ENCODE measurements around the gene ROR1. TPM values are rescaled to one million over a fixed set of nuclear protein-coding genes. Genes with fewer than 3 reads are reported as not detected.

The ROR1 gene
- total and polyA plus RNA-seq, 2 of the 13 experiments (the other 11 are each of a cell fraction or from before 2014, with no cell fraction given) = 0.58 to 2.3 TPM

- no peak for TF ChIP-seq RFX5 (IDR thresholded peaks at IDR 0.05; ENCODE audit: low read depth, low read length)
- no peak for TF ChIP-seq ZNF782 (CRISPR knock-in tag; IDR thresholded peaks at IDR 0.05; ENCODE audit: borderline replicate concordance)
- no peak for TF ChIP-seq ZBTB3 (CRISPR knock-in tag; IDR thresholded peaks at IDR 0.05; ENCODE audit: borderline replicate concordance, low read depth)
- no peak for TF ChIP-seq YY1 (IDR thresholded peaks at IDR 0.05; ENCODE audit: insufficient read depth, insufficient replicate concordance, low read depth, low read length)
- no peak for TF ChIP-seq HMGA1 (CRISPR knock-in tag; conservative IDR thresholded peaks at IDR 0.05)
- no peak for TF ChIP-seq RBM22 (optimal IDR thresholded peaks at IDR 0.05; ENCODE audit: low read length)
- no peak for TF ChIP-seq HHEX (CRISPR knock-in tag; IDR thresholded peaks at IDR 0.05)
- TF ChIP-seq DNMT3B (CRISPR knock-in tag; conservative IDR thresholded peaks at IDR 0.05) = no peak
- no peak for TF ChIP-seq ZZZ3 (CRISPR knock-in tag; IDR thresholded peaks at IDR 0.05; ENCODE audit: borderline replicate concordance)
- no peak for TF ChIP-seq KAT7 (CRISPR knock-in tag; IDR thresholded peaks at IDR 0.05; ENCODE audit: borderline replicate concordance)
- no peak for TF ChIP-seq ATF5 (CRISPR knock-in tag; IDR thresholded peaks at IDR 0.05; ENCODE audit: low read depth)
- no peak for TF ChIP-seq ZNF652 (CRISPR knock-in tag; IDR thresholded peaks at IDR 0.05; ENCODE audit: borderline replicate concordance, low read depth)
- TF ChIP-seq ZSCAN12 (CRISPR knock-in tag; IDR thresholded peaks at IDR 0.05) = no peak
- TF ChIP-seq HOMEZ (CRISPR knock-in tag; IDR thresholded peaks at IDR 0.05; ENCODE audit: low read depth) = no peak
- no peak for TF ChIP-seq AHDC1 (CRISPR knock-in tag; IDR thresholded peaks at IDR 0.05; ENCODE audit: borderline replicate concordance)
- TF ChIP-seq ZNF878 (CRISPR knock-in tag; IDR thresholded peaks at IDR 0.05) = no peak
- FAIRE-seq = no peak
- POLR2A ChIA-PET = no interaction called here
- H3K9ac ChIP-seq (ENCODE audit: insufficient read depth, low read depth, low read length) = no peak overlapping the region
- CTCF ChIA-PET (ENCODE audit: low intra/inter-chr PET ratio, low total read pairs) = no interaction called here
- H3K9me3 ChIP-seq (ENCODE audit: low read length) = no peaks in the 10 kb centered on the region
- H3K79me2 ChIP-seq (ENCODE audit: insufficient read depth, low read length) = no peaks in the 10 kb centered on the region
- WGBS (ENCODE audit: low lambda C conversion rate) = 63% methylated on average over 1 of the region's 1 CpG
- H2AFZ ChIP-seq (ENCODE audit: low read length) = no peak overlapping the region
- H3K4me3 ChIP-seq (replicated peaks in 1 of 3; ENCODE audit: insufficient read depth in 1 of 3, low read depth in 2 of 3, low read length in 3 of 3) = no peak overlapping the region
- ATAC-seq = no peak
- no peaks in the 10 kb centered on the region for H3K4me1 ChIP-seq (ENCODE audit: insufficient read depth, low read length)
- H3K27ac ChIP-seq (ENCODE audit: extremely low read length, insufficient read depth, low read length) = no peak overlapping the region
- H3K36me3 ChIP-seq (replicated peaks in 1 of 2; ENCODE audit: control insufficient read depth in 1 of 2, insufficient read depth in 2 of 2, low read length in 2 of 2) = no peaks in the 10 kb centered on the region
- no TSS peak for BruUV-seq (replicated peaks)
- intact Hi-C loops (cut with micrococcal nuclease; ENCODE audit: unreplicated experiment) (no loop called here), in situ Hi-C loops (cut with HindIII; ENCODE audit: extremely low pct_ligation_motif_present, low pct_unique_long_range_greater_than_20kb) (no loop called here)
- no peak overlapping the region for H3K4me2 ChIP-seq (ENCODE audit: low read depth, low read length)
- no peaks in the 10 kb centered on the region for H3K27me3 ChIP-seq (ENCODE audit: control insufficient read depth in 1 of 2, insufficient read depth in 2 of 2, low read length in 2 of 2)
- DNase-seq (ENCODE audit: low spot score) = no peak
- no peaks in the 10 kb centered on the region for H4K20me1 ChIP-seq (ENCODE audit: insufficient read depth, low read length)
Observed at GRCh38 chr1:63818567-63819325, 44.9 kb downstream of the ROR1 start.

Measured in HepG2 (cell line).